Stomach smooth muscle (tissue), 2 donors: ENCODE results near the gene IGSF21.

Experiments used
- H3K27ac ChIP-seq: one replicate; pipeline ENCODE4 v1.7.0; 2013; ENCODE audit warnings: mild to moderate bottlenecking, low read length, inconsistent platforms
- H3K27me3 ChIP-seq, 2 donors: one replicate each; pipeline ENCODE4 v1.7.0; 2013; ENCODE audit warnings: low read length in 2 of 2; ENCODE audit not compliant: insufficient read depth in 2 of 2, control insufficient read depth in 1 of 2
- H3K36me3 ChIP-seq, 2 donors: one replicate each; pipeline ENCODE4 v1.7.0; 2013; ENCODE audit warnings: low read length in 2 of 2; ENCODE audit not compliant: control insufficient read depth in 2 of 2, insufficient read depth in 2 of 2
- H3K4me1 ChIP-seq: one replicate; pipeline ENCODE4 v1.7.0; 2013; ENCODE audit warnings: low read length; ENCODE audit not compliant: control insufficient read depth, insufficient read depth
- H3K4me3 ChIP-seq, 2 donors: one replicate each; pipeline ENCODE4 v1.7.0; 2013; ENCODE audit warnings: low read length in 2 of 2
- H3K9ac ChIP-seq, 2 donors: one replicate each; pipeline ENCODE4 v1.7.0; 2013; ENCODE audit warnings: low read length in 2 of 2, mild to moderate bottlenecking in 1 of 2
- H3K9me3 ChIP-seq, 2 donors: one replicate each; pipeline ENCODE4 v1.7.0; 2013; ENCODE audit warnings: low read length in 2 of 2; ENCODE audit not compliant: control insufficient read depth in 2 of 2
- donor health status: healthy.
- donor health status: Pancreatic carcinoma.

IGSF21 gene

DNA sequence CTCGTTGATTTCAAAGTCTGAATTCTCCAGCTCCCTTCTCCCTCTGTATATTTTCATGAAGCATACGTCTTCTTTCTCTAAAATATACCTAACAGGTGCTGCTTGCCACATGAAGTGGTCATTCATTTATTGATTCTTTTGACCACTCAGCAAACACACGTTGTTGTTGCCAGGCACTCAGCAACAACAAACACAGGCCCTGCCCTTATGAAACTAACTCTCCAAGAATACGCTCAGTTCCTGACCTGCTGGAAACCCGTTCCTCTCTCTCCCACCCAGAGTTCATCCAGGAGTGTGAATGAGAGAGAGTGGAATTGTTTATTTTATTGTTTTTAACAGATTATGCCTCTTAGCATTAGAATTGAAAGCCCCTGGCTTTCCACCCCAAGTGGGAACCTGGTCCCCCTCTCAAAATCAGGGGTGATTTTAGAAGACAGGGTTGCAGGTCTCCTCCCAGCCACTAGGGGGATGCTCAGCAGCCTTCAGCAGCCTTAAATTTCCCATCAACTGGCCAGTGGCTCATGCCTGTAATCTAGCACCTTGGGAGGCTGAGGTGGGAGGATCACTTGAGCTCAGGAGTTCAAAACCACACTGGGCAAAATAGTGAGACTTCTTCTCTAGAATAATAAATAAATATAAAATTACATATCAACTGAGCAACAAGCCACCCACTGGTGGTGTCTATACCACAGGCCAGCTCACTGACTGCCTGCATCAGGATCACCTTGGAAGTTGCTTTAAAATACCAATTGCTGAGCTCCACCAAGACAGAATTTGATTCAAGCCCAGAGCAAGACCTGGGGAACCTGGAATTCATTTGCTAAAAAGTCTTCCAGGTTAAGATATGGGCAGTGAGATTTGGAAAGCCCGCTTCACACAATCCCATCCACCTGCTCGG is 192.1 kb downstream of the IGSF21 start:
- no peaks in the 10 kb centered on the region for H3K36me3 ChIP-seq
- peaks cover 24 to 26% of the 10 kb centered on the region in 2 donors for H3K27me3 ChIP-seq
- no peak overlapping the region for H3K4me3 ChIP-seq
- H3K4me1 ChIP-seq: no peaks in the 10 kb centered on the region
- H3K27ac ChIP-seq: no peak overlapping the region
- no peaks in the 10 kb centered on the region for H3K9me3 ChIP-seq
- H3K9ac ChIP-seq: no peak overlapping the region

DNA sequence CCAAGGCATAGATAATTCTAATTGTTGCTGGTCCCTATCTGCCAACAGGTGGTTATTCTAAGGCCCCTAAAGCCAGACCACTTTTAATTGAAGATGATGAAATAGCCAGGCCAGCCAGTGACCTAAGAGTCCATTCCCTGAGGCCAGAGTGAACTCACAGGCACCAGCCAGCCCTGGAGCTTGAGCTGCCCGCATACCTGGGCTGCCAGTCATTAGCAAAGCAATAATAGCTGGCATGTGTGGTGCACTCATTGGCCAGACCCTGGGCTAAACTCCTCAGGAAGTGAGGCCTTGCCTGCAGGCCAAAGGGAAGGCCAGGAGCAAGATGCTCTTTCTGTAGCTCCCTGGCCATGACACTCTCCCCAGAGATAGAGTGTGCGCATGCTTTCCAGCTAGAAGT is 192.8 kb downstream of the IGSF21 start:
- no peaks in the 10 kb centered on the region for H3K9me3 ChIP-seq
- H3K4me1 ChIP-seq: no peaks in the 10 kb centered on the region
- no peaks in the 10 kb centered on the region for H3K36me3 ChIP-seq
- H3K27ac ChIP-seq: no peak overlapping the region
- H3K9ac ChIP-seq: no peak overlapping the region
- peaks cover 21 to 22% of the 10 kb centered on the region in 2 donors for H3K27me3 ChIP-seq
- no peak overlapping the region for H3K4me3 ChIP-seq

DNA sequence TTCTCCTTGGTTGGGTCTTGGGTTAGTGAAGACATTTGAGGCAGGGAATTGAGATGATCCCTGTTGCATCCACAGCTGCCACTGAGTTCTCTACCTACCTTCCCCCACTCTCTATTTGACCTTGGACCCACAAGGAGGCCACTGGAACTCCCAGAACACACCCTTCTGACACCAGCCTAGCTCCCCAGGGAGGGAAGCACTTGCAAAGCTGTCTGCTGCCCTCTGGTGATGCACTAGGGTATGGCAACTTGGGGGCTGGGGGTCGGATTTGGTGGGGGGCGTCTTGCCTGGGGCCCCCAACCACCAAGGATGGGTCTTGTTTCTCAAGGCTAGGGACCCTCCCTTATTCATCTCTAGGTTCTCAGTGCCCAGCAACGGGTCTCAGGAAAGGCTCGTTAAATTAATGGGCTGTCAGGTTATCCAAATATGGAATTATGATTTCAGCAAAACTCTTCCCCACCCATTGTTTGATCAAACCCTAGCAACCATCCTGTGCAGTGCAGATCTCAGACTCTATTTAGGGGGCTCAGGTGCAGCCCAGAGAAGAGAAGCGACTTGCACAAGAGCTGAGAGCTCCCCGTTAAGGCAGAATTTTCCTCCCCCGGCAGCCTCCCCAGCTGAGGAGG is 195.3 kb downstream of the IGSF21 start:
- no peak overlapping the region for H3K27ac ChIP-seq
- no peaks in the 10 kb centered on the region for H3K36me3 ChIP-seq
- no peaks in the 10 kb centered on the region for H3K4me1 ChIP-seq
- H3K27me3 ChIP-seq: peaks cover 13% of the 10 kb centered on the region in 2 donors
- H3K9me3 ChIP-seq: no peaks in the 10 kb centered on the region
- no peak overlapping the region for H3K9ac ChIP-seq
- H3K4me3 ChIP-seq: no peak overlapping the region

DNA sequence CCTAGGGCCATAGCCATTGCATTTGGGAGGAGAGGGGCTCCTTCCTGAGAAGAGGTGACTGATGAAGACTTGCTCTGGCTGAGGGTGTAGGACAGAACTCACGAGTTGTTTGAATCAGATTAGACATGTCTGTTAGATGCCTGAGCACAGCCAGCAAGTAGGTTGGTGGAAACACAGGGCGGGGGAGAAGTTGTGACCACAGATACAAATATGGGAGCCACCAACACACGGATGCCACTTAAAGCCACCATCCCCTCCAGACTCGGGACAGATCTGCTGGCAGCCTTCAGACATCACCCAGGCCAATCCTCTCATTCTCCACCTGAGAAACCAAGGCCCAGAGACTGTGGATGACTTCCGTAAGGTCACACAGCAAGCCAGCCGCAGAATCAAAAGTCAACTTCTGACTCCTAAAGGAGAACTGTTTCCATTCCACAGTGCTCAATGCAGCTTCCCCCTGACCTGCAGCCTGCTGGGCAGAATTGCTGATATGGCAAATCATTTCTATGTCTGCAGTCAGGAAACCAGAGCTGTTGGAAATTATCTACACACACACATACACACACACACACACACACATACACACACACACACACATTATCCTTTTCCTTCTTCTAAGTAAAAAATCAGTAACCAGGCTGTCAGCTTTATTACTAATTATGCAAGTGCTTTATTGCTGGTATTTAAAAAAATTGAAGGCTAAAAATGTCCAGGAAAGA is 196.7 kb downstream of the IGSF21 start:
- Histone ChIP-seq H3K27me3 (peaks cover 8 to 9% of the 10 kb centered on the region in 2 donors), H3K36me3 (no peaks in the 10 kb centered on the region)

DNA sequence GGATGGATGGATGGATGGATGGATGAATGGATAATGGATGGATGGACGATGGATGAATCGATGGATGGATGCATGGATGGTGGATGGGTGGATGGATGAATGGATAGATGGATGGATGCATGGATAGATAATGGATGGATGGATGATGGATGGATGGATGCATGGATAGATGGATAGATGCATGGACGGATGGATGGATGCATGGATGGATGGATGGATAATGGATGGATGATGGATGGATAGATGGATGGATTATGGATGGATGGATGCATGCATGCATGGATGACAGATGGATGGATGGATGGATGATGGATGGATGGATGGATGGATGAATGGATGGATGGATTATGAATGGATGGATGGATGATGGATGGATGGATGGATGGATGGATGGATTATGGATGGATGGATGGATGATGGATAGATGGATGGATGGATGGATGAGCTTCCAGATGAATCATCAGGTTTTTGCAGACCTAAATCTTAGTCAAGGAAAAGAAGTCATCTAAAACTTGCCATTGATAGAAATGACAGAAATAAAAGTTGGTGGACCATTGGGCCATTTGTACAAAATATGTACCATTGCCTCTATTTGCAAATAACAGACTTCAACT is 197.7 kb downstream of the IGSF21 start:
- Histone ChIP-seq H3K9me3 (no peaks in the 10 kb centered on the region), H3K9ac (no peak overlapping the region), H3K27ac (no peak overlapping the region), H3K36me3 (no peaks in the 10 kb centered on the region), H3K4me1 (no peaks in the 10 kb centered on the region), H3K27me3 (peaks cover 8 to 9% of the 10 kb centered on the region in 2 donors), H3K4me3 (no peak overlapping the region)

More for the DNA sequence above, 196.7 kb downstream of the IGSF21 start:
- Histone ChIP-seq H3K4me3 (no peak overlapping the region), H3K9me3 (no peaks in the 10 kb centered on the region), H3K9ac (no peak overlapping the region), H3K4me1 (no peaks in the 10 kb centered on the region), H3K27ac (no peak overlapping the region)

DNA sequence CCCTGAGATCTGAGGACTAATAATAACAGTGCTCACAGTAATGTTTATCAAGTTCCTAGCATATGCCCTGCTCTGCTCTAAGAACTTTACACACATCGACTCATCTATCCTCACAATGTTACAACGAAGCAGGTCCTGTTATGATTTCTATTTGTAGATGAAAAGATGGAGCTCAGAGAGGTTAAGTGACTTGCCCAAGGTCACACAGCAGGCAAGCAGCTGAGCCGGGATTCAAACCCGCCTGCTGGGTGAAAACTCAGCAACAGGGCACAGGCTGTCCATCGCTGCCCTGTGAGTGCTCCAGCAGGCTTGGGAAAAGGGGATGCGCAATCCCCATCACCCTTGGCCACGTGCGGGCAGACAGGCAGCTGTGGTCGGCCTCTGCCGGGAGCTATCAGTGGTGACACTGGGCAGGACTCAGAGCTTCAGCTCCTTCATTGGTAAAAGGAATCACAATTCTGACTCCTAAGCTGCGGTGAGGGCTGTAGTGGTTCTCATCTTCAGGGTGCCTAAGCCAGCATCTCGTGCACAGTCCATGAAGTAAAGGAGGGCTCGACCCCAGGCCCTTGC is 199.8 kb downstream of the IGSF21 start:
- Histone ChIP-seq H3K9me3 (no peaks in the 10 kb centered on the region), H3K36me3 (no peaks in the 10 kb centered on the region), H3K9ac (no peak overlapping the region), H3K4me1 (no peaks in the 10 kb centered on the region), H3K4me3 (no peak overlapping the region), H3K27me3 (peaks cover 8 to 9% of the 10 kb centered on the region in 2 donors), H3K27ac (no peak overlapping the region)

DNA sequence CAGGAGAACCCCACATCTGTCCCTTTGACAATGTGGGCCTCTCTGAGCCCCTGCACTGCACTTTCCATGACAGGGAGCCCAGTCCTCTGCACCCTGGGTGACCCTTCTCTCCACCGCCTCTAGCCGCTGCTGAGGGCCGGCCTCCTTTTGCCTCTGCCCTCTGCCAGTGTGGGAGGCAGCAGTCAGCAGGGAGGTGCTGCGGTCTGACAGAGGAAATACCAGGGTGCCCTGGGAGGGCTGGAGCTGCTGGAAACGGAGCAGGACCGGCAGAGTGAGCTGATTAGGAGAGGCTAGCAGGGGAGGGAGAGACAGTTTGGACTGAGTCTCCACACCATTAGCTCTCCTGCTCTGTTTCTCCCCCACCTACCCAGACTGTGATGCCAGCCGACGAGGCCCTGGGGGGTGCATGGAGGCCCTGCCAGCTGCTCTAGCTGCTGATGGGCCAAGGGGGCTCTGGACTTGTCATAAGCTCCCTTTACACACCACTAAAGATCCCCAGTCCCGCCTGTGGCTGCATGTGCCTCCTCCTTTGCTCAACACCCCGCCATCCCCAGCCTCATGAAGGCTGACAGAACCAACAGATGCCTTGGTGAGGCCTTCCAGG is 202.1 kb downstream of the IGSF21 start:
- Histone ChIP-seq H3K4me1 (no peaks in the 10 kb centered on the region), H3K27ac (no peak overlapping the region), H3K4me3 (no peak overlapping the region), H3K9me3 (no peaks in the 10 kb centered on the region), H3K36me3 (no peaks in the 10 kb centered on the region), H3K9ac (no peak overlapping the region), H3K27me3 (peaks cover 3 to 4% of the 10 kb centered on the region in 2 donors)

DNA sequence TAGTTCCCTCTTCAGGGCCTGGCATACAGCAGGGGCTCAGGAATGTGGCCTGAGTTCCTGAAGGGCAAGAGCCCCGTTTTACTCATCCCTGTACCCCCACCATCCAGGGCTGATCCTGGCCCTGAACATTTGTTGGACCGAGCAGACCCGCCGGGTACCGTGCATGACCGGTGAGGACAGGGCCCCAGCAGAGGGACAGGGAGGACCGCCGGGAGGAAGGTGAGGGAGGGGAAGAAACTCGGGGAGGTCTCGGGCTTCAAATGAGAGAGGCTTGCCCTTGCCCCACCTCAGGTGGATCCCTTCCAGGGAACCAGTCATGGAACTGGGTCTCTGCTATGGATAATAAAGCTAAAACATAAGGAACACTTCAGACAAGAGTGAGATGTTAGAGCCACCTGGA is 205.4 kb downstream of the IGSF21 start:
- H3K27me3 ChIP-seq: peaks cover 3 to 7% of the 10 kb centered on the region in 2 donors
- H3K36me3 ChIP-seq: no peaks in the 10 kb centered on the region

DNA sequence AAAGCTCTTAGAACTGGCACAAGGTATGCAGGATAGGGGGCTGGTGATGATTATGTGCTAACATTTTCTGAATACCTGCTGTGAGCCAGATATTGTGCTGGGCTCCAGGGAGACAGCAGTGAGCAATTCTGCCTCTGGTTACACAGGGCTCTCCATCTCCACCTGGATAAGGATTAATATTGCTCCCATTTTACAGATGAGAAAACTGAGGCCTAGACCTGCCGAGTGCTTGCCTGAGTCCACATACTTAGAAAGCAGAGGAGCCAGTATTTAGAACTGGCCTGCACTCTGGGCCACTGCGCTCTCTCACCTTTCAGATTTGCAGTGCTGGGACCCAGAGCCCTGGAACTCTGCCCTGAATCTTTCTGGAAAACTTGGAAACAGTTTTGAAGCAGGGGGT is 205.9 kb downstream of the IGSF21 start:
- Histone ChIP-seq H3K27ac (no peak overlapping the region), H3K9ac (no peak overlapping the region), H3K9me3 (no peaks in the 10 kb centered on the region), H3K4me1 (no peaks in the 10 kb centered on the region), H3K27me3 (peaks cover 3 to 7% of the 10 kb centered on the region in 2 donors), H3K4me3 (no peak overlapping the region), H3K36me3 (no peaks in the 10 kb centered on the region)

More for the DNA sequence above, 205.4 kb downstream of the IGSF21 start:
- Histone ChIP-seq H3K27ac (no peak overlapping the region), H3K9me3 (no peaks in the 10 kb centered on the region), H3K4me3 (no peak overlapping the region), H3K4me1 (no peaks in the 10 kb centered on the region), H3K9ac (no peak overlapping the region)

DNA sequence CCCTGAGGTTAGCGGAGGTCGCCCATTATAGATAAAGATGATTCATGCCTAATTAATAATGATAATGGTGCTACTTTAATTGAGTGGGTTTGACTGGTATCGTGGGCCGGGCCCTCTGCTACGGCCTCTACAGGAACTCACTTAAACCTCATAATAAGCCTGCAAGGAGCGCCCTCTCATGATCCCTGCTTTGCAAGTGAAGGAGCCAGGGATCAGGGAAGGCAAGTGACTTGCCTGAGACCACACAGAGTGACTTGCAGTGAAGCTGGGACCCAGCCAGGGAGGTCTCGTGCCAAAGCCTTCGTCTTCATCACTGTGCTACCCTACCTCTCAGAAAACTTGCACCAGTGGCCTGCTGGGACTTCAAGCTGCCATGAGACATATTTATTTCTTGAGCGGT is 206.8 kb downstream of the IGSF21 start:
- no peak overlapping the region for H3K4me3 ChIP-seq
- H3K36me3 ChIP-seq: no peaks in the 10 kb centered on the region
- H3K4me1 ChIP-seq: no peaks in the 10 kb centered on the region
- H3K9me3 ChIP-seq: peaks cover 4 to 6% of the 10 kb centered on the region in 2 donors
- no peak overlapping the region for H3K9ac ChIP-seq
- H3K27me3 ChIP-seq: peaks cover 3 to 7% of the 10 kb centered on the region in 2 donors
- H3K27ac ChIP-seq: no peak overlapping the region
